ENCODE data around the gene CLIP2. TPM values are rescaled to one million over a fixed set of nuclear protein-coding genes. Genes with fewer than 3 reads are reported as not detected.

Gene CLIP2
- total RNA-seq, 4 donors from 2014 or later, result 84.5 to 157 (median 111) TPM

DNA sequence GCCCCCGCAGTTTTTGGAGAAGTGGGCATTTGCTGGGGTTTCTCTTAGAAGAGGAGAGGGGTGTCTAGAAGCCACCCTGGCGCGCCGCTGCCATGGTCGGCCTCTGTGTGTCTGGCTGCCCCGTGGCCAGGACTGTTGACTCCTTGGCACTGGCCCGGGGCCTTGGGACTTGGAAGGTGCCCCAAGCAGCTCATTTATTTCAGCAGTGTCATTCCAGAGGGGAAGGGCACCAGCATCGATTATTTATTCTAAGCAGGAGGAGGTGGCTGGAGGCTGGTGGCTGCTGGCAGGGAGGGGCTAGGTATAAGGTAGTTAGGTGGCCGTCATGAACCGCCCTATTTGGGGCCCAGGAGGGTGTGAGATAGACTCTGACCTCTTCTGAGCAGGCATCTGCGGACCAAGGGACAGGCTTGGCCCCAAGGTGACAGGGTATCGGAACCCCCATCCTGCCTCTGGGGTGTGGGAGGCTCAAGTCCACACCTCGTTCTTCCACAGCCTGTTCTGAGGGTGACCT, 166.1 kb downstream of the CLIP2 start:
- DNase-seq, result peak; percentile 68
- Histone ChIP-seq H3K4me1 (peaks cover 19 to 35% (median 29%) of the 10 kb centered on the region in 4 donors), H3K36me3 (no peaks in the 10 kb centered on the region), H3K9me3 (no peaks in the 10 kb centered on the region), H3K27me3 (no peaks in the 10 kb centered on the region), H3K4me3 (peak overlapping the region in 2 of 4 donors; percentile 75 to 81), H3K27ac (peak overlapping the region; percentile 81 to 96 (median 90))
- WGBS, 2 donors (ENCODE audit: low coverage in 1 of 2), result 57% methylated on average over 13 of the region's 13 CpGs; no CpG with 5 or more reads in 1 of the 2 donors
- TF ChIP-seq POLR2A (IDR thresholded peaks at IDR 0.05), result peak; percentile 53
- TF ChIP-seq POLR2AphosphoS5 (IDR thresholded peaks at IDR 0.05), result peak in 1 of 3 donors; percentile 6
- no peak for TF ChIP-seq EP300 (IDR thresholded peaks at IDR 0.05; ENCODE audit: low read depth)
- no peak for TF ChIP-seq CTCF (IDR thresholded peaks at IDR 0.05)
- intact Hi-C loops (cut with DNase I; ENCODE audit: low total_unique reads) (no loop called here), in situ Hi-C loops (cut with MboI; ENCODE audit: low pct_ligation_motif_present in 1 of 4, low pct_unique_long_range_greater_than_20kb in 1 of 4, low sequenced_read_pairs in 3 of 4) (no loop called here)

Other genes starting within 250 kb of the CLIP2 start
- 10 to 100 TPM; 13.4 to 44.2 (median 27.1) TPM for gene LIMK1, start 205.6 kb upstream of the CLIP2 start, total RNA-seq
- gene EIF4H, start 115.1 kb upstream of the CLIP2 start, total RNA-seq, result 100 to 1,000 TPM; 175 to 250 (median 213) TPM
- gene LAT2, start 79.4 kb upstream of the CLIP2 start, total RNA-seq, result 10 to 100 TPM in 1 of 4 donors, 1 to 10 TPM in 1, not detected in 2; 2.3 to 12.7 TPM
- 10 to 100 TPM in 2 of 4 donors, 1 to 10 TPM in 2; 6.7 to 17.3 (median 9.3) TPM for gene RFC2, start 35.0 kb upstream of the CLIP2 start, total RNA-seq
- 10 to 100 TPM in 3 of 4 donors, 1 to 10 TPM in 1; 4.6 to 22.4 (median 14.7) TPM for gene GTF2IRD1, start 164.5 kb downstream of the CLIP2 start, total RNA-seq

All from transverse colon (tissue), 4 donors.